HepG2 (cell line): ENCODE results near the gene CUL5. TPM values are rescaled to one million over a fixed set of nuclear protein-coding genes. Genes with fewer than 3 reads are reported as not detected.

ENCODE experiments used
- HNRNPUL1 ChIP-seq: fragments of 200-400 bp; formaldehyde crosslinking; IDR thresholded peaks from 2 replicates; pipeline ENCODE4 v1.6.1; 2017; ENCODE audit warnings: low read depth, mild to moderate bottlenecking, low read length, moderate library complexity
- PCBP2 ChIP-seq: fragments of 200-400 bp; formaldehyde crosslinking; optimal IDR thresholded peaks from 2 replicates; pipeline ENCODE3; 2018; ENCODE audit warnings: low read length, low read depth; ENCODE audit not compliant: poor library complexity, severe bottlenecking
- ZFP36L1 ChIP-seq: sonication (generic); formaldehyde crosslinking; IDR thresholded peaks from 2 replicates; pipeline ENCODE4 v1.8.0; 2022; ENCODE audit warnings: mild to moderate bottlenecking, missing genetic modification reagents, moderate library complexity
- ZIK1 ChIP-seq: sonication (generic); formaldehyde crosslinking; IDR thresholded peaks from 2 replicates; pipeline ENCODE4 v1.5.0; 2020; ENCODE audit warnings: mild to moderate bottlenecking, low read depth, missing genetic modification reagents, borderline replicate concordance
- ZNF136 ChIP-seq: sonication (generic); formaldehyde crosslinking; IDR thresholded peaks from 2 replicates; pipeline ENCODE4 v1.8.1; 2022; ENCODE audit warnings: low read depth, mild to moderate bottlenecking, moderate library complexity, missing genetic modification reagents
- ZNF160 ChIP-seq: sonication (generic); formaldehyde crosslinking; IDR thresholded peaks from 2 replicates; pipeline ENCODE4 v1.8.0; 2022; ENCODE audit warnings: mild to moderate bottlenecking, inconsistent platforms, missing genetic modification reagents
- ZNF558 ChIP-seq: sonication (generic); formaldehyde crosslinking; IDR thresholded peaks from 2 replicates; pipeline ENCODE4 v1.9.0; 2022; ENCODE audit warnings: mild to moderate bottlenecking, missing genetic modification reagents, borderline replicate concordance
- ZNF614 ChIP-seq: IDR thresholded peaks from 2 replicates; pipeline ENCODE4 v1.6.1; 2018; ENCODE audit warnings: missing biosample characterization, missing genetic modification reagents, inconsistent platforms, borderline replicate concordance
- ZNF703 ChIP-seq: sonication (generic); formaldehyde crosslinking; IDR thresholded peaks from 2 replicates; pipeline ENCODE4 v1.5.1; 2020; ENCODE audit warnings: missing genetic modification reagents, mild to moderate bottlenecking, moderate library complexity, borderline replicate concordance
- polyA plus RNA-seq, 8 experiments: library from polyadenylated mRNA; depleted of rRNA in 3 of 8; stranded (reverse) in 7 of 8; unstranded in 1 of 8; fragments of >200 nt; fragmentation: Illumina TruSeq in 4 of 8; extraction: Trizol in 4 of 8; gene quantifications; 2 replicates each; pipeline versions ENCODE4 v1.2.1 to v1.2.3, GENCODE V29; 2011 to 2016; ENCODE audit warnings: low read depth in 4 of 8, missing spikeins in 1 of 8, mixed read lengths in 1 of 8; ENCODE audit not compliant: insufficient read depth in 1 of 8
- total RNA-seq, 5 experiments: library from RNA; depleted of rRNA; stranded (reverse); fragments of >200 nt; fragmentation: Illumina TruSeq; extraction: Trizol; gene quantifications; 2 replicates each; pipeline ENCODE4 v1.2.3, GENCODE V29; 2016; ENCODE audit warnings: low read depth in 1 of 5
- TF ChIP-seq, protein P1 (sequence below): sonication (generic); formaldehyde crosslinking; IDR thresholded peaks from 2 replicates; pipeline ENCODE4 v1.4.0; 2020; ENCODE audit warnings: missing genetic modification reagents
- TF ChIP-seq, protein P2 (sequence below): sonication (generic); formaldehyde crosslinking; IDR thresholded peaks from 2 replicates; pipeline ENCODE4 v1.4.0; 2020; ENCODE audit warnings: missing genetic modification reagents
- TF ChIP-seq, protein P3 (sequence below): sonication (generic); formaldehyde crosslinking; IDR thresholded peaks from 2 replicates; pipeline ENCODE4 v1.4.0; 2020; ENCODE audit warnings: mild to moderate bottlenecking, missing genetic modification reagents
- TF ChIP-seq, protein P4 (sequence below): sonication (generic); formaldehyde crosslinking; IDR thresholded peaks from 2 replicates; pipeline ENCODE4 v1.4.0; 2020; ENCODE audit warnings: mild to moderate bottlenecking, low read depth, missing genetic modification reagents
- TF ChIP-seq, protein P5 (sequence below): sonication (generic); formaldehyde crosslinking; IDR thresholded peaks from 2 replicates; pipeline ENCODE4 v1.4.0; 2020; ENCODE audit warnings: missing genetic modification reagents, borderline replicate concordance
- TF ChIP-seq, protein P6 (sequence below): sonication (generic); formaldehyde crosslinking; IDR thresholded peaks from 2 replicates; pipeline ENCODE4 v1.5.0; 2020; ENCODE audit warnings: missing genetic modification reagents
- TF ChIP-seq, protein P7 (sequence below): sonication (generic); formaldehyde crosslinking; IDR thresholded peaks from 2 replicates; pipeline ENCODE4 v1.4.0; 2020; ENCODE audit warnings: missing genetic modification reagents

Gene CUL5
- total and polyA plus RNA-seq, 2 of the 13 experiments (the other 11 are each of a cell fraction or from before 2014, with no cell fraction given), result 7.0 to 24.7 TPM

DNA sequence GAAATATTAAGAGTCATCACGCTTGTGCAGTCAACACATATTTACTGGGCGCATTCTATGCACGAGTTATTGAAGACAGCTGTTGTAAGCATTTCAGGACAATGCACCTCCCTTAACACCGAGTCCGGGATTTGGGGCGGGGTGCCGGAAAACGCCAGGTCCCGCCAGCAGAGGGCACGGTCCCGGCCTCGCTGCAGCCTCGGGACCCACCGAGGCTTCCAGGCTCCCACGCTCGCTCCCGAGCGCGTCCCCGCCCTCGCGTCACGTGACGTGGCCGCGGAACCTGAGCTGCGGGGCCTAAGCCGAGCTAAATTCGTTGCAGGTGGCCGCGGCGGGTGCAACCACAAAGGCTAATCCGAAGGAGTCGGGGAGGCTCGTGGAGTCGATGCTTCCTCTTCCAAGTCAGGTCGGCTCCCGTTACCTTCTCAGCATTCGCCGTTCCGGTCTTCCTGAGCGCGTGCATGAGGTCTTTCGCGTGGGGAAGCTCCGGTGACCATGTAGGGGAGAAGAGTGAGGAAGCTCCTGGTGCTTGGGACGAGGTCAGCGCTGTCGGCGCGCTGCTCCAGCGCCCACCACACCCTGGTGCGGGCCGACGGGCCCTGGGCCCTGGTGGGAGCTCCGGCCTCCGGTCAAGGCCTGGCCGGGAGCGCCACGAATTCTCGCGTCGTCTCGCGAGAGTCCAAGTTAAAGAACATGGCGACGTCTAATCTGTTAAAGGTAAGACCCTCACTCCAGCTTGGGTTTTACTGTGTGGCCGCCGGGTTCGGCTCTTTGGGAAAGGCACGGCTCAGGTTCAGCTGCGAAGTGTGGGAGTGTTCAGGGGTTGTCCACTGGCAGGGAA is at the start of gene CUL5 (continued):
- TF ChIP-seq ZNF136 (CRISPR knock-in tag) (no peak), ZIK1 (CRISPR knock-in tag) (peak; percentile 89), ZNF558 (CRISPR knock-in tag) (peak; percentile 66; the same call in 1 of the 2 replicates), ZNF703 (CRISPR knock-in tag) (peak; percentile 95; the same call in 1 of the 2 replicates), HNRNPUL1 (no peak), ZNF614 (peak; percentile 38; the same call in 1 of the 2 replicates), ZNF160 (CRISPR knock-in tag) (peak; percentile 84), PCBP2 (no peak), ZFP36L1 (CRISPR knock-in tag) (peak; percentile 26; the same call in 1 of the 2 replicates)
- TF ChIP-seq, protein P1, sequence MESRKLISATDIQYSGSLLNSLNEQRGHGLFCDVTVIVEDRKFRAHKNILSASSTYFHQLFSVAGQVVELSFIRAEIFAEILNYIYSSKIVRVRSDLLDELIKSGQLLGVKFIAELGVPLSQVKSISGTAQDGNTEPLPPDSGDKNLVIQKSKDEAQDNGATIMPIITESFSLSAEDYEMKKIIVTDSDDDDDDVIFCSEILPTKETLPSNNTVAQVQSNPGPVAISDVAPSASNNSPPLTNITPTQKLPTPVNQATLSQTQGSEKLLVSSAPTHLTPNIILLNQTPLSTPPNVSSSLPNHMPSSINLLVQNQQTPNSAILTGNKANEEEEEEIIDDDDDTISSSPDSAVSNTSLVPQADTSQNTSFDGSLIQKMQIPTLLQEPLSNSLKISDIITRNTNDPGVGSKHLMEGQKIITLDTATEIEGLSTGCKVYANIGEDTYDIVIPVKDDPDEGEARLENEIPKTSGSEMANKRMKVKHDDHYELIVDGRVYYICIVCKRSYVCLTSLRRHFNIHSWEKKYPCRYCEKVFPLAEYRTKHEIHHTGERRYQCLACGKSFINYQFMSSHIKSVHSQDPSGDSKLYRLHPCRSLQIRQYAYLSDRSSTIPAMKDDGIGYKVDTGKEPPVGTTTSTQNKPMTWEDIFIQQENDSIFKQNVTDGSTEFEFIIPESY (CRISPR knock-in tag), result peak; percentile 43
- TF ChIP-seq, protein P2, sequence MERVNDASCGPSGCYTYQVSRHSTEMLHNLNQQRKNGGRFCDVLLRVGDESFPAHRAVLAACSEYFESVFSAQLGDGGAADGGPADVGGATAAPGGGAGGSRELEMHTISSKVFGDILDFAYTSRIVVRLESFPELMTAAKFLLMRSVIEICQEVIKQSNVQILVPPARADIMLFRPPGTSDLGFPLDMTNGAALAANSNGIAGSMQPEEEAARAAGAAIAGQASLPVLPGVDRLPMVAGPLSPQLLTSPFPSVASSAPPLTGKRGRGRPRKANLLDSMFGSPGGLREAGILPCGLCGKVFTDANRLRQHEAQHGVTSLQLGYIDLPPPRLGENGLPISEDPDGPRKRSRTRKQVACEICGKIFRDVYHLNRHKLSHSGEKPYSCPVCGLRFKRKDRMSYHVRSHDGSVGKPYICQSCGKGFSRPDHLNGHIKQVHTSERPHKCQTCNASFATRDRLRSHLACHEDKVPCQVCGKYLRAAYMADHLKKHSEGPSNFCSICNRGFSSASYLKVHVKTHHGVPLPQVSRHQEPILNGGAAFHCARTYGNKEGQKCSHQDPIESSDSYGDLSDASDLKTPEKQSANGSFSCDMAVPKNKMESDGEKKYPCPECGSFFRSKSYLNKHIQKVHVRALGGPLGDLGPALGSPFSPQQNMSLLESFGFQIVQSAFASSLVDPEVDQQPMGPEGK, result peak; percentile 26; the same call in 1 of the 2 replicates
- TF ChIP-seq, protein P3, sequence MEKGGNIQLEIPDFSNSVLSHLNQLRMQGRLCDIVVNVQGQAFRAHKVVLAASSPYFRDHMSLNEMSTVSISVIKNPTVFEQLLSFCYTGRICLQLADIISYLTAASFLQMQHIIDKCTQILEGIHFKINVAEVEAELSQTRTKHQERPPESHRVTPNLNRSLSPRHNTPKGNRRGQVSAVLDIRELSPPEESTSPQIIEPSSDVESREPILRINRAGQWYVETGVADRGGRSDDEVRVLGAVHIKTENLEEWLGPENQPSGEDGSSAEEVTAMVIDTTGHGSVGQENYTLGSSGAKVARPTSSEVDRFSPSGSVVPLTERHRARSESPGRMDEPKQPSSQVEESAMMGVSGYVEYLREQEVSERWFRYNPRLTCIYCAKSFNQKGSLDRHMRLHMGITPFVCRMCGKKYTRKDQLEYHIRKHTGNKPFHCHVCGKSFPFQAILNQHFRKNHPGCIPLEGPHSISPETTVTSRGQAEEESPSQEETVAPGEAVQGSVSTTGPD (CRISPR knock-in tag), result no peak
- TF ChIP-seq, protein P4, sequence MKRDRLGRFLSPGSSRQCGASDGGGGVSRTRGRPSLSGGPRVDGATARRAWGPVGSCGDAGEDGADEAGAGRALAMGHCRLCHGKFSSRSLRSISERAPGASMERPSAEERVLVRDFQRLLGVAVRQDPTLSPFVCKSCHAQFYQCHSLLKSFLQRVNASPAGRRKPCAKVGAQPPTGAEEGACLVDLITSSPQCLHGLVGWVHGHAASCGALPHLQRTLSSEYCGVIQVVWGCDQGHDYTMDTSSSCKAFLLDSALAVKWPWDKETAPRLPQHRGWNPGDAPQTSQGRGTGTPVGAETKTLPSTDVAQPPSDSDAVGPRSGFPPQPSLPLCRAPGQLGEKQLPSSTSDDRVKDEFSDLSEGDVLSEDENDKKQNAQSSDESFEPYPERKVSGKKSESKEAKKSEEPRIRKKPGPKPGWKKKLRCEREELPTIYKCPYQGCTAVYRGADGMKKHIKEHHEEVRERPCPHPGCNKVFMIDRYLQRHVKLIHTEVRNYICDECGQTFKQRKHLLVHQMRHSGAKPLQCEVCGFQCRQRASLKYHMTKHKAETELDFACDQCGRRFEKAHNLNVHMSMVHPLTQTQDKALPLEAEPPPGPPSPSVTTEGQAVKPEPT, result peak; percentile 50; the same call in 1 of the 2 replicates
- TF ChIP-seq, protein P5, sequence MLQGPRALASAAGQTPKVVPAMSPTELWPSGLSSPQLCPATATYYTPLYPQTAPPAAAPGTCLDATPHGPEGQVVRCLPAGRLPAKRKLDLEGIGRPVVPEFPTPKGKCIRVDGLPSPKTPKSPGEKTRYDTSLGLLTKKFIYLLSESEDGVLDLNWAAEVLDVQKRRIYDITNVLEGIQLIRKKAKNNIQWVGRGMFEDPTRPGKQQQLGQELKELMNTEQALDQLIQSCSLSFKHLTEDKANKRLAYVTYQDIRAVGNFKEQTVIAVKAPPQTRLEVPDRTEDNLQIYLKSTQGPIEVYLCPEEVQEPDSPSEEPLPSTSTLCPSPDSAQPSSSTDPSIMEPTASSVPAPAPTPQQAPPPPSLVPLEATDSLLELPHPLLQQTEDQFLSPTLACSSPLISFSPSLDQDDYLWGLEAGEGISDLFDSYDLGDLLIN (CRISPR knock-in tag), result no peak
- TF ChIP-seq, protein P6, sequence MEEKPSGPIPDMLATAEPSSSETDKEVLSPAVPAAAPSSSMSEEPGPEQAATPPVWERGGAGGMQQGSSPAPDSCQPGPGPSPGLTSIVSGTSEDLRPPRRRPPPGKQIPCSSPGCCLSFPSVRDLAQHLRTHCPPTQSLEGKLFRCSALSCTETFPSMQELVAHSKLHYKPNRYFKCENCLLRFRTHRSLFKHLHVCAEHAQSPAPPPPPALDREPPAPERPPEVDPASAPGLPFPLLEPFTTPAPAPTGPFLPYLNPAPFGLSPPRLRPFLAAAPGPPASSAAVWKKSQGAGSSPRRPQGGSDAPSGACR (CRISPR knock-in tag), result peak; percentile 95; the same call in 1 of the 2 replicates
- TF ChIP-seq, protein P7, sequence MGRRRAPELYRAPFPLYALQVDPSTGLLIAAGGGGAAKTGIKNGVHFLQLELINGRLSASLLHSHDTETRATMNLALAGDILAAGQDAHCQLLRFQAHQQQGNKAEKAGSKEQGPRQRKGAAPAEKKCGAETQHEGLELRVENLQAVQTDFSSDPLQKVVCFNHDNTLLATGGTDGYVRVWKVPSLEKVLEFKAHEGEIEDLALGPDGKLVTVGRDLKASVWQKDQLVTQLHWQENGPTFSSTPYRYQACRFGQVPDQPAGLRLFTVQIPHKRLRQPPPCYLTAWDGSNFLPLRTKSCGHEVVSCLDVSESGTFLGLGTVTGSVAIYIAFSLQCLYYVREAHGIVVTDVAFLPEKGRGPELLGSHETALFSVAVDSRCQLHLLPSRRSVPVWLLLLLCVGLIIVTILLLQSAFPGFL, result 0 out of 2 replicates have a peak, but pooled peaks have one; percentile 56
